Measurements from ENCODE around the gene BRD3OS. TPM values are rescaled to one million over a fixed set of nuclear protein-coding genes. Genes with fewer than 3 reads are reported as not detected.

Gene BRD3OS
- total RNA-seq, result 16.5 and 17.5 TPM in 2 replicates

GRCh38 chr9:134024828-134025605 is at the start of gene BRD3OS:
Gene BRD3OS (plus strand): TSS chr9:134025481. CDS start chr9:134026748, 1,267 bp downstream.

GRCh38 chr9:133991964-133992779 is 33.1 kb upstream of the BRD3OS start, which contains the start of gene VAV2:
Gene VAV2 (minus strand): TSS chr9:133992324. CDS start chr9:133992278, 46 bp downstream.

GRCh38 chr9:134067904-134068743 is 42.8 kb downstream of the BRD3OS start, which contains the start of gene BRD3:
Gene BRD3 (minus strand): TSS chr9:134068026. CDS start chr9:134053477, 14,549 bp downstream.

Other genes starting within 250 kb of the BRD3OS start
- gene VAV2, start 33.2 kb upstream of the BRD3OS start, total RNA-seq, result 14.3 and 17.0 TPM in 2 replicates
- 10.2 and 15.2 TPM in 2 replicates for gene BRD3, start 42.5 kb downstream of the BRD3OS start, total RNA-seq
- 16.7 and 20.8 TPM in 2 replicates for gene WDR5, start 110.6 kb downstream of the BRD3OS start, total RNA-seq
- not detected in 2 replicates for gene RNU6ATAC, start 139.1 kb downstream of the BRD3OS start, total RNA-seq

Data from cardiac atrium fibroblast (primary cell).